ENCODE results near the gene GLT6D1.
A peak's percentile ranks its signal among the peaks of the same experiment; 100 is the strongest.

GLT6D1 gene

GRCh38 chr9:135604437-135605237, 34.7 kb downstream of the GLT6D1 start:
- TF ChIP-seq, protein P1, sequence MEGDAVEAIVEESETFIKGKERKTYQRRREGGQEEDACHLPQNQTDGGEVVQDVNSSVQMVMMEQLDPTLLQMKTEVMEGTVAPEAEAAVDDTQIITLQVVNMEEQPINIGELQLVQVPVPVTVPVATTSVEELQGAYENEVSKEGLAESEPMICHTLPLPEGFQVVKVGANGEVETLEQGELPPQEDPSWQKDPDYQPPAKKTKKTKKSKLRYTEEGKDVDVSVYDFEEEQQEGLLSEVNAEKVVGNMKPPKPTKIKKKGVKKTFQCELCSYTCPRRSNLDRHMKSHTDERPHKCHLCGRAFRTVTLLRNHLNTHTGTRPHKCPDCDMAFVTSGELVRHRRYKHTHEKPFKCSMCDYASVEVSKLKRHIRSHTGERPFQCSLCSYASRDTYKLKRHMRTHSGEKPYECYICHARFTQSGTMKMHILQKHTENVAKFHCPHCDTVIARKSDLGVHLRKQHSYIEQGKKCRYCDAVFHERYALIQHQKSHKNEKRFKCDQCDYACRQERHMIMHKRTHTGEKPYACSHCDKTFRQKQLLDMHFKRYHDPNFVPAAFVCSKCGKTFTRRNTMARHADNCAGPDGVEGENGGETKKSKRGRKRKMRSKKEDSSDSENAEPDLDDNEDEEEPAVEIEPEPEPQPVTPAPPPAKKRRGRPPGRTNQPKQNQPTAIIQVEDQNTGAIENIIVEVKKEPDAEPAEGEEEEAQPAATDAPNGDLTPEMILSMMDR (conservative IDR thresholded peaks at IDR 0.05), result no peak
- H3K27ac ChIP-seq, result peak overlapping the region; percentile 73

DNA sequence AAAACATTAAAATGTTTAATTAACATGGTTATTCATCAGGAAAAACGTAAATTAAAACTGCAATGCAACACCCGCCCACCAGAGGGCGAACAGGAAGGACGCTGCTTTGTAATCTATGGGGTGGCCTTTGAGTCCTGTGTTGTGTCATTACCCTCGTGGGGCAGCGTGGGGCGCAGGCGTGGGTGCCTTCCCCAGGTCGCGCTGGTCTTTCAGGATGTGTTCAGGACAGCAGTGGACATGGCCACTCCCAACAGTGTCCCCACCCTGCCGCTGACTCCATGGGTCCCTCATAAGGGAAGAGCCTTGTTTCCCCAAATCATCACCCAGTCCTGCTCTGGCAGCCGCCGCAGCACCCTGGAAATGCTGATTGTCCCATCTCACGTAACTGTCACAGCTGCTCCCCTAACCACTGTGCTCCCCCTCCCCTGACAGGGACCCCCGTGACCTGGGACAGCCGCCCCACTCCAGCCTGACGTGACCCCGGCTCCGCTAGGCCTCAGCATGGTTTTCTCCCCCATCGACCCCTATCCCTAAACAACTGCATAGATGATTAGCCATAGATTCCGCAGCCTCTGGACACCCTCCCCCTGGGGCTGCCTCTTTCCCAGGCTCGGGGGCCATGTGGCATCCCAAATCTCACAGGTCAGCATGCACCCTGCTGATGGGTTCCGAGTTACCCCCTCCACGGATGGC, 36.4 kb downstream of the GLT6D1 start:
- TF ChIP-seq, protein P1 (conservative IDR thresholded peaks at IDR 0.05), result peak; percentile 94
- no peak overlapping the region for H3K27ac ChIP-seq

- TF ChIP-seq, protein P1 (conservative IDR thresholded peaks at IDR 0.05), result no peak
Measured at GRCh38 chr9:135601988-135602387, 37.4 kb downstream of the GLT6D1 start.

DNA sequence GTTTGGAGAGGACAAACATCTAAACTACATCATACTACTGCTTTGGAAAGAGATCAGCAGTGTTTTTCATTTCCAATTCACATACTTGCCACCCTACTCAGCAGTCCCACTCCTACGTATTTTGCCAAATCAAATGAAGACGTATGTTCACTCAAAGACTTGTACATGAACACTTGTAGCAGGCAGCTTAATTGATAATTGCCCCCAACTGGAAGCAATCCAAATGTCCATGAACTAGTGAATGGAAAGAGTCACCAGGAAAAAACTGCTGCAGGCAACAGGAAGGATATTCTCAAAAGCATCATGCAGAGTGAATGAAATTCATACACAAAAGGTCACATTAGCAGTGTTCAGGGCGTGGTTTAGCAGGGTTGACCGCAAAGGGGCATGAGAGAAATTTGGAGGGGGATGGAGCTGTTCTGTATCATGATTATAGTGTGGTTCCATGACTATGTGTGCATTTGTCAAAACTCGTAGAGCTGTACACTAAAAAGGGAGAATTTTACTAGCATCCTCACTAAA, 39.0 kb downstream of the GLT6D1 start:
- H3K27ac ChIP-seq, result no peak overlapping the region
- TF ChIP-seq, protein P1 (conservative IDR thresholded peaks at IDR 0.05), result no peak

More at GRCh38 chr9:135601988-135602387, 37.4 kb downstream of the GLT6D1 start:
- H3K27ac ChIP-seq, result no peak overlapping the region

- TF ChIP-seq, protein P1 (conservative IDR thresholded peaks at IDR 0.05), result no peak
- no peak overlapping the region for H3K27ac ChIP-seq
Measured at GRCh38 chr9:135596211-135596610, 43.1 kb downstream of the GLT6D1 start.

GRCh38 chr9:135592625-135593024, 46.7 kb downstream of the GLT6D1 start:
- TF ChIP-seq, protein P1 (conservative IDR thresholded peaks at IDR 0.05), result no peak

DNA sequence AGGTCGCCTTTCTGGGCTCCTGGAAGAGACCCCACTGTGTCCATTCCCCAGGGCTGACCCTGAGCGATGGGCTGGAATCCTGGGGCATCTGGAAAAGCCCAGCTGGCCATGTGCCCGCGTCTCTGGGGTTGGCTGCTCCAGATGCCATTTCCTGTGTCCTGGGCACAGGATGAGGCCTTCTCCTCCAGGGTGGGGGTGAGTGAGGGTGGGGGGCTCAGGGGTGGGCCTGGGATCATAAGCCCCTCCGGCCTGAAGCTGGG, 47.1 kb downstream of the GLT6D1 start:
- no peak overlapping the region for H3K27ac ChIP-seq
- TF ChIP-seq, protein P1 (conservative IDR thresholded peaks at IDR 0.05), result no peak

More at GRCh38 chr9:135592625-135593024, 46.7 kb downstream of the GLT6D1 start:
- no peak overlapping the region for H3K27ac ChIP-seq
